NCI-H1436 treated with DMSO at 0.1 percent for 48 hours (cell line): ENCODE data around the gene TPSG1.
"Not testable (repeated sequence)": the region's sequence is repeated elsewhere in the genome, so short reads cannot be mapped to it uniquely, and the experiment has no call there.

Experiments used
- DNase-seq: peaks from one replicate; lab custom pipeline; 2025; lab: John Stamatoyannopoulos, UW

TPSG1 gene

DNA sequence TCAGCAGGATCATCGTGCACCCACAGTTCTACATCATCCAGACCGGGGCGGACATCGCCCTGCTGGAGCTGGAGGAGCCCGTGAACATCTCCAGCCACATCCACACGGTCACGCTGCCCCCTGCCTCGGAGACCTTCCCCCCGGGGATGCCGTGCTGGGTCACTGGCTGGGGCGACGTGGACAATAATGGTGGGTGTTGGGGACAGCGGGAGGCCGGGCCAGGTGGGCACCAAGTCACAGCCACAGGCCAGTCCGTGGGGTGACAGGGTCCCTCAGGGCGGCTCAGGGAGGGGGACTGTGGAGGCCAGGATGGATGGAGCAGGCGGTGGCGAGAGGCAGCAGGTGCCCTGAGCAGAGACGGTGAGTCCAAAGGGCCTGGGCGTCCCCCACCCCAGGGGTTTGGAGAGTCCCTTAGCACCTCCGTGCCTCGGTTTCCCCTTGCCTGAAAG, 31.8 kb upstream of the TPSG1 start:
- DNase-seq = no peak

DNA sequence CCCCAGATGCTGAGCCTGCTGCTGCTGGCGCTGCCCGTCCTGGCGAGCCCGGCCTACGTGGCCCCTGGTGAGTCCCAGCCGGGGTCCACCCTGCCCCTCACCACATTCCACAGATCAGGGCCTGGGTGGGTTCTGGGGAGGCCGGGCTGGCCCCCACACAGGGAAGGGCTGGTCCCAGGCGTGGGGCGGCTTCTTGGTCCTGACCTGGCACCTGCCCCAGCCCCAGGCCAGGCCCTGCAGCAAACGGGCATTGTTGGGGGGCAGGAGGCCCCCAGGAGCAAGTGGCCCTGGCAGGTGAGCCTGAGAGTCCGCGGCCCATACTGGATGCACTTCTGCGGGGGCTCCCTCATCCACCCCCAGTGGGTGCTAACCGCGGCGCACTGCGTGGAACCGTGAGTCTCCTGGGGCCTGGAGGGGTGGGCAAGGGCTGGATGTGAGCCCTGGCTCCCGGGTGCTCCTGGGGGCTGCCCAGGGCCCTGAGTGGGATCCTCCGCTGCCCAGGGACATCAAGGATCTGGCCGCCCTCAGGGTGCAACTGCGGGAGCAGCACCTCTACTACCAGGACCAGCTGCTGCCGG, 31.3 kb upstream of the TPSG1 start:
- not testable (repeated sequence) for DNase-seq

DNA sequence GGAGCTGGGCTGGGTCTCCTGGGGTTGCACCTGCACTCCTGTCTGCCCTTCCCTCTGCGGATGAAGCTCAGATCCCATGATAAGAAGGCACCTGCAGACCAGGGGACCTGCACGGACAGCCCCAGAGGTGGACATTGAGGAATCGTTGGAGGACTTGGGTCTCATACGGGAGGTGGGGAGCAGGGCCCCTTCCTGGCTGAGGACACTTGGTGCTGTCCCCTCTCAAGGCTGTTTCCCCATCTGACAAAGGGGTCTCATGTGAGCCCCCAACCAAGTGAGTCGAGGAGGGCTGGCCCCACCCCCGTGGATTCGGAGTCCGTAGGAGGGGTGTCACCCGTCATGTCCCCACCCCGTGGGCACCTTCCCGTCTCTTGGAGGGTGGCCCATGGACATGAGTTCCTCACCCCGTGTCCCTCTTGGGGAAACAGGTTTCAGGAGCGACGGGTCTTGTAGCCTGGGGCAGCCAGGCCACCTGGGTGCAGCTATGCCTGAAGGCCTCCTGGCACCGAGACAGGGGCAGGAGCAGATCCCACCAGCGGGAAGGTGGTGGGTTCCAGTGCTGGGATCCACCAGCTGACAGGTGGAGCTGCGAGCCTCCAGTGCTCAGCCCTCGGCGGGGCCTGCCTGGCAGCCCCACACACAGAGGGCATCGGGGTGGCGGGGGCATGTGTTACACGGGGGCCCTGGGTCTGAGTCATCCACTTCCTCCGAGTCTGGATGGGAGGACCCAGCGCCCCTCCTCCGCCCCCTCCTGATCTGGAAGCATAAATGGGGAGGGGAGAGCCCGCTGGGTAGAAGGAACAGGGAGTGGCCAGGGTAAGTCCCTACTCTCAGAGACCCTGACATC, 30.4 kb upstream of the TPSG1 start, which contains the start of gene TPSD1:
TPSD1 (plus strand) TSS at position 794 of the 847 bp plus-strand sequence. CDS start 212 bp downstream, outside the sequence.
- not testable (repeated sequence) for DNase-seq

DNA sequence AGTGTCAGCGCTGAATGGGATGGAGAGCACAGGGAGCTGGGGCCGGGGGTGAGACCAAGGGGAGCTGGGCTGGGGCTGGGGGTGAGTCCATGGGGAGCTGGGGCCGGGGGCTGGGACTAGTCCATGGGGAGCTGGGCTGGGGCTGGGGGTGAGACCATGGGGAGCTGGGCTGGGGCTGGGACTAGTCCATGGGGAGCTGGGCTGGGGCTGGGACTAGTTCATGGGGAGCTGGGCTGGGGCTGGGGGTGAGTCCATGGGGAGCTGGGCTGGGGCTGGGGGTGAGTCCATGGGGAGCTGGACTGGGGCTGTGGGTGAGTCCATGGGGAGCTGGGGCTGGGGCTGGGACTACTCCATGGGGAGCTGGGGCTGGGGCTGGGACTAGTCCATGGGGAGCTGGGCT, 29.8 kb upstream of the TPSG1 start:
- not testable (repeated sequence) for DNase-seq

DNA sequence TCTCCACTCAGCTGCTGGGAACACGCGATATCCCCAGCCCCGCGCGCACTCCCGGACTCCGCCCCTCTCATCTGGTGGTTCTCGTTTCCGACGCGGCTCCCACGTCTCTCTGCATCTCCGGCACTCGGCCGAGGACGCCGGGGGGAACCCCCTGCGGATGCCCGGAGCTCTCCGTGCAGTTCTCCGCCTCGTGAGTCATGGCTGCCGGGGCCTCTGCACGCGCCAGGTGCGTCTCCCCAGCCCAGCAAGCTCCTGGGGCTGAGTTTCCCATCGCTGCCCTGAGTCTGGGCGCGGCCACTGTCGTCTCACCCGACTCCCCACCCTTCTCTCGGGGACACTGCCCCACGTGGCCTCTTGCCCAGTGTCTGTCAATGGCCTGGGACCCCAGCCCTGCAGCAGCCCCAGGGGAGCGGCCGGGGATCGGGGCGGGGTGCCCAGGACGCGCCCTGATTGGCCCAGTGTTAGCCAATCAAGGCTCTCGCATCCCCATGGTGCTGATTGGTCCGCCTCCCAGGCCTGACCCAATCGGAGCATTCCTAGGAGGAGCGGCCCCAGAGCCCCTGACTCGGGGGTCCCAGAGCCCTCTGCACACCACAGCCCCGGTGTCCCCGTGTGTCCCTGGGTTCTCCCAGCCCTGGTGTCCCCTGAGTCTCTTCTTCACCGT, 28.8 kb upstream of the TPSG1 start:
- not testable (repeated sequence) for DNase-seq

DNA sequence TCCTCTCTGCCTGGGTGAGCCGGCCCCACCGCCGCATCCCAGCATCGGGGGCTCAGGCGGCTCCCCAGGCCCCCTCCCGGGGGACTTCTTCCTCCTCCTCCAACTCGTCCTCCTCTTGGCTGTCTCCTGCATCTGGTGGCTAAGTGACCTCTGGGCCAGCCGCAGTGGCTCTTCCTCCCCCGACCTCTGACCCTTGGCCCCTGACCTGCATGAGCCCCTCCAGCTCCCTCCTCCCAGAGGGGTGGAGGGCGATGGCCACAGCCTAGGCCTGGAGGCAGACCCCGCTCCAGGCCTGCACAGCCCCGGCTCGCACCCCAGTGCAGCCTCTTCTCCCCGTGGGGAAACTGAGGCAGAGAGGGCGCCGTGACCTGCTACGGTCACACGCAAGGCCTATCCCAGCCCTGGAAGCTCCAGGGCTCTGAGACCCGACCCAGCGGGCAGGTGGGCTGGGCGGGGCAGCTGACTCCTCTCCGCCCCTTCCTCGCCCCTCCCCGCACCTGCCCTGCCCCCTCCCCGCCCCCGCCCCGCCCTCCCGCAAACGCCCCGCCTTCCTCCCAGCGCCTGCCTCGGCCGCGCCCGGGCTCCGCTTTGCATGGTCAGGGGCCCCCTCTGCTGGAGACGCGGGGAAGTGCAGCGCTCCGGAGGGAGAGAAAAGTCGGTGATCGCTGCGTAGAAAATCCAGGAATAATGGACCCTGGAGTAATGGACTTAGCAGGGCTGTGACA, 24.1 kb upstream of the TPSG1 start:
- DNase-seq = not testable (repeated sequence)

DNA sequence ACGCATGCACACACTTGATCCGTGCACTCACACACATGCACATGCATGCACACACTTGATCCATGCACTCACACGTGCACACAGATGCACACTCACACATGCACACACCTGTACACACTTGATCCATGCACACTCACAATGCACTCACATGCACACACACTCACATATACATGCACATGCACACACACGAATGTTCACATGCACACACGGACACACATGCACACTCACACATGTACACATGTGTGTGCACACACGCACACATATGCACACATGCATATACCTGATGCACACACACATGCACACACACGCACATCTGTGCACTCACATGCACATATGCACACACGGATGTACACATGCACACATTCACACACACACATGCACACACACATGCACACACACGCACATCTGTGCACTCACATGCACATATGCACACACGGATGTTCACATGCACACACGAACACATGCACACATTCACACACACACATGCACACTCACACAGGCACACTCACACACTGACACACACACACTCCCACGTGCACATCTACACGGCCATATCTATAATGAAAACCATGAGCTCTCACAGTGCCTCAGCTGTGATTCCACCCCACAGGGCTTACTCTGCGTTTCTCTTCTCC, 23.0 kb upstream of the TPSG1 start:
- DNase-seq = not testable (repeated sequence)

DNA sequence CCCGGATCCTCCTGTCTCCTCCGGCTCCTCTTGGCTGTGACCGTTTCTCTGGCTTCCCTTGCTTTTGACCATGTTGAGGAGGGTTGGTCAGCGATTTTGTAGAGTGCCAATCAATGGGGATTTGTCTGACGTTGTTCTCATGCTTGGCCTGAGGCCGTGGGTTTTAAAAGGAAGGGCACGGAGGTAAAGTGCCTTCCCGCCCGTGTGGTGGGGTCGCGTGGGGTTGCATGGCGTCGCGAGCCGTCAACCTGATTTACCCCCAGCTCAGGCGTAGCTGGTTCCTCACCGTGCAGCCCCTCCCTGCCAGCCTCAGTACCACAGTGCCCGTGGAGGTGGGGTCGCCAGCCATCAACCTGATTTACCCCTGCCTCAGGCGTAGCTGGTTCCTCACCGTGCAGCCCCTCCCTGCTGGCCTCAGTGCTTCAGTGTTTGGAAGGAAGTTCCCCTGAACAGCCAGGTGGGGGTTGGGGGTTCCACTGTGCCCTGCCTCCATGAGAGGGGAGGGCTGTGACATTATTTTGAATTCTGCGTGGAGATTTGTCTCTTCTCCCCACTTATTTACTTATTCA, 20.5 kb upstream of the TPSG1 start:
- no peak for DNase-seq

DNA sequence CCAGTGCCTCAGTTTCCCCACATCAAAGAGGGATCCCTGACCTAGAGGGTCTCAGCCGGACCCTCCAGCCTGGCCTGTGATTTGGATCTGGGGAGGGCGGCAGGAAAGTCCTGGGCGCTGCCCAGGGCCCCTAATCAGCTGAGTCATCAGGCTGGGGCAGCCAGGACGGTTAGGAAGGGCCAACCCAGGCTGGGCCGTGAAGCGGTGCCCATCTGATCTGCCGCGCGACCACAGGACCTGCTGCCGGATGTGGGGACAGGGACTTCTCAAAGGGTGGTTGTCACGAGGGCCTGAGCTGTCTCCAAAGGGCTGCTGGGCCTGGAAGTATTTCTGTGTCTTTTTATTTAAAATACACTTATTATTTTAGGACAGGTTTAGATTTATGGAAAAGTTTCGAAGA, 19.8 kb upstream of the TPSG1 start:
- DNase-seq = no peak

DNA sequence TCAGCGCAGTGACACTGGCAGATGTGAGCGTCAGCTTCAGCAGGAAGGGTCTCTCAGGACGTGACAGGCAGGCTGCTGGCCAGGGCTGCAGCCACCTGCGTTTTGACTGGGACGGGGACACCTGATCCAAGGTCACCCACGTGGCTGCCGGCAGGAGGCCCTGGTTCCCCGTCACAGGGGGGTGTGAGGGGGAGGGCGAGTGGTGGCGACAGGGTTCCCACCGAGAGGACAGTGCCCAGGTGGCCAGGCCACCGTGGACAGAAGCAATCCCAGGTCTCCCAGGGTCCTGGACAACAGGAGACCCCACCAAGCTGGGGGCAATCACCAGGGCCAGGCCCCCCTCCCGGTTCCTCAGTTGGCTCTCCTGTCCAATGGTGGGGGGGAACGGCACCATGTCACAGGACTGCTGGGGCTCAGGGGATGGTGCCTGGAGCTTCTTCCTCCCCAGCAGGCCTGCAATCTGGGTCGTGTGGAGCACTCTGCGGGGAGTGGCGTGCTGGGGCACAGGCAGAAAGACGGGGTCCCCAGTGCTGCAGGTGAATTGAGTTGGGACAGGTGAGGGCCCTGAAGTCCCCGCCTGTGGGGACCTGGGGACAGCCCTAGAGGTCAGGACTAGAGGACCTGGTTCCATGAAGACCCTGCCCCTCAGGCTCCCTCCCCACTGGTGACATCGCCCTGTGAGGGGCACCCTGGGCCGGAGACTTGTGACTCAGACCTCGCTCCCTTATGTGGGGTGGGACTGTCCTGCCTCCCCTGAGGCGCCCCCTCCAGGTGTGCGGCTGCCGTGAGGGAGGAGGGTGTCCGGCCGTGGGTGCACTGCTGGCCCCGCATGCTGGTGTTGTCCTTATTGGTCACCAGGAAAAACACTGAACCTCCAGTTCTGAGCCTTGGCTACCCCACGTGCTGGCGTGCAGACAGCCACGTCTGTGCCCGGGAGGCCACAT, 19.1 kb upstream of the TPSG1 start:
- DNase-seq = not testable (repeated sequence)

DNA sequence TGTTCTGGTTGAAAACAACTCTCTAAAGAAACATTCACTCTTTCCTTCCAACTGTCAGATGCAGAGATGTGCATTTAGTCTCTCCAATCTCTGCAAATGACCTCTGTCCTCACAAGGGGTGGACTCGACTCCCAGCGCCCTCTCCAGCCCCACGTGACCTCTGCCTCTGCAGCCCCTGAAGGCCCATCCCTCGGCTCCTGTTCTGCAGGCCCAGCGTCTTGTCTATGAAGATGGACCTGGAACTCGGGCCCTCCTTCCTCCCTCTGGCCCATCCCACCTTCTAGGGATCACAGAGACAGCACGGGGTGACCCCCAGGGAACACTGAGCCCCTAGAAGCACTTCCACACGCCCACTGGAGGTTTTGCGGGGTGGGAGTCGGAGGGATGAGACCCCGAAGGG, 18.3 kb upstream of the TPSG1 start:
- not testable (repeated sequence) for DNase-seq

DNA sequence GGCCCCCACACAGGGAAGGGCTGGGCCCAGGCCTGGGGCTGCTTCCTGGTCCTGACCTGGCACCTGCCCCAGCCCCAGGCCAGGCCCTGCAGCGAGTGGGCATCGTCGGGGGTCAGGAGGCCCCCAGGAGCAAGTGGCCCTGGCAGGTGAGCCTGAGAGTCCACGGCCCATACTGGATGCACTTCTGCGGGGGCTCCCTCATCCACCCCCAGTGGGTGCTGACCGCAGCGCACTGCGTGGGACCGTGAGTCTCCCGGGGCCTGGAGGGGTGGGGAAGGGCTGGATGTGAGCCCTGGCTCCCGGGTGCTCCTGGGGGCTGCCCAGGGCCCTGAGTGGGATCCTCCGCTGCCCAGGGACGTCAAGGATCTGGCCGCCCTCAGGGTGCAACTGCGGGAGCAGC, 16.0 kb upstream of the TPSG1 start:
- DNase-seq = not testable (repeated sequence)

DNA sequence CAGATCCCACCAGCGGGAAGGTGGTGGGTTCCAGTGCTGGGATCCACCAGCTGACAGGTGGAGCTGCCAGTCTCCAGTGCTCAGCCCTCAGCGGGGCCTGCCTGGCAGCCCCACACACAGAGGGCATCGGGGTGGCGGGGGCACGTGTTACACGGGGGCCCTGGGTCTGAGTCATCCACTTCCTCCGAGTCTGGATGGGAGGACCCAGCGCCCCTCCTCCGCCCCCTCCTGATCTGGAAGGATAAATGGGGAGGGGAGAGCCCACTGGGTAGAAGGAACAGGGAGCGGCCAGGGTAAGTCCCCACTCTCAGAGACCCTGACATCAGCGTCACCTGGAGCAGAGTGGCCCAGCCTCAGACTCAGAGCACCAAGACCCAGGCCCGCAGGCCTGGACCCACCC, 15.4 kb upstream of the TPSG1 start, which contains the start of gene TPSAB1:
TPSAB1 (plus strand) TSS at position 270 of the 400 bp plus-strand sequence. CDS start 234 bp downstream, outside the sequence.
- not testable (repeated sequence) for DNase-seq

DNA sequence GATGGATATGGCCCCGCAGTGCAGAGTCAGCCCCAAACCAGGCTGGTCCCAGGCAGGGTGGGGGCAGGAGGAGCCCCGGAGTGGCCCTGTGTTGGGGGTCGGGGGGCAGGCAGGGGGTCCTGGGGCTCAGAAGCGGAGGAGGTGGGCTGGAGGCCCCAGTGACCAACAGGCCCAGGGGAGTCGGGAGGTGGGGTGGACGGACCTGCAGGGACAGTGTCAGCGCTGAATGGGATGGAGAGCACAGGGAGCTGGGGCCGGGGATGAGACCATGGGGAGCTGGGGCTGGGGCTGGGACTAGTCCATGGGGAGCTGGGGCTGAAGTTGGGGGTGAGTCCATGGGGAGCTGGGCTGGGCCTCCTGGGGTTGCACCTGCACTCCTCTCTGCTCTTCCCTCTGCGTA, 14.5 kb upstream of the TPSG1 start:
- DNase-seq = not testable (repeated sequence)

DNA sequence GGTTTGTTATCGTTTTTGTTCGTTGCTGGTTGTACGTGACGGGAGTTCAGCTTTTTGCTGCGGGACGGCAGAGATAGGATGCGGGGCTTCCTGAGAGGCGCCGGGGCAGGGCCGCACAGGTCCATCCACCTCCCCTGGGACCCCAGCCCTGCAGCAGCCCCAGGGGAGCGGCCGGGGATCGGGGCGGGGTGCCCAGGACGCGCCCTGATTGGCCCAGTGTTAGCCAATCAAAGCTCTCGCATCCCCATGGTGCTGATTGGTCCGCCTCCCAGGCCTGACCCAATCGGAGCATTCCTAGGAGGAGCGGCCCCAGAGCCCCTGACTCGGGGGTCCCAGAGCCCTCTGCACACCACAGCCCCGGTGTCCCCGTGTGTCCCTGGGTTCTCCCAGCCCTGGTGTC, 13.8 kb upstream of the TPSG1 start:
- DNase-seq = not testable (repeated sequence)

DNA sequence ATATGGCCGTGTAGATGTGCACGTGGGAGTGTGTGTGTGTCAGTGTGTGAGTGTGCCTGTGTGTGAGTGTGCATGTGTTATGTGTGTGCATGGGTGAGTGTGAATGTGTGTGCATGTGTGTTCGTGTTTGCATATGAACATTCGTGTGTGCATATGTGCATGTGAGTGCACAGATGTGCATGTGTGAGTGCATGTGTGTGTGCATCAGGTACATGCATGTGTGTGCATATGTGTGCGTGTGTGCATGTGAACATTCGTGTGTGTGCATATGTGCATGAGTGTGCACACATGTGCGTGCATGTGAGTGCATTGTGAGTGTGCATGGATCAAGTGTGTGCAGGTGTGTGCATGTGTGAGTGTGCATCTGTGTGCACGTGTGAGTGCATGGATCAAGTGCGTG, 12.9 kb upstream of the TPSG1 start:
- no peak for DNase-seq

DNA sequence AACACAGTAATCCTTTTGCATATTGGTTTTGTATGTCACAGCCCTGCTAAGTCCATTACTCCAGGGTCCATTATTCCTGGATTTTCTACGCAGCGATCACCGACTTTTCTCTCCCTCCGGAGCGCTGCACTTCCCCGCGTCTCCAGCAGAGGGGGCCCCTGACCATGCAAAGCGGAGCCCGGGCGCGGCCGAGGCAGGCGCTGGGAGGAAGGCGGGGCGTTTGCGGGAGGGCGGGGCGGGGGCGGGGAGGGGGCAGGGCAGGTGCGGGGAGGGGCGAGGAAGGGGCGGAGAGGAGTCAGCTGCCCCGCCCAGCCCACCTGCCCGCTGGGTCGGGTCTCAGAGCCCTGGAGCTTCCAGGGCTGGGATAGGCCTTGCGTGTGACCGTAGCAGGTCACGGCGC, 11.6 kb upstream of the TPSG1 start:
- not testable (repeated sequence) for DNase-seq

DNA sequence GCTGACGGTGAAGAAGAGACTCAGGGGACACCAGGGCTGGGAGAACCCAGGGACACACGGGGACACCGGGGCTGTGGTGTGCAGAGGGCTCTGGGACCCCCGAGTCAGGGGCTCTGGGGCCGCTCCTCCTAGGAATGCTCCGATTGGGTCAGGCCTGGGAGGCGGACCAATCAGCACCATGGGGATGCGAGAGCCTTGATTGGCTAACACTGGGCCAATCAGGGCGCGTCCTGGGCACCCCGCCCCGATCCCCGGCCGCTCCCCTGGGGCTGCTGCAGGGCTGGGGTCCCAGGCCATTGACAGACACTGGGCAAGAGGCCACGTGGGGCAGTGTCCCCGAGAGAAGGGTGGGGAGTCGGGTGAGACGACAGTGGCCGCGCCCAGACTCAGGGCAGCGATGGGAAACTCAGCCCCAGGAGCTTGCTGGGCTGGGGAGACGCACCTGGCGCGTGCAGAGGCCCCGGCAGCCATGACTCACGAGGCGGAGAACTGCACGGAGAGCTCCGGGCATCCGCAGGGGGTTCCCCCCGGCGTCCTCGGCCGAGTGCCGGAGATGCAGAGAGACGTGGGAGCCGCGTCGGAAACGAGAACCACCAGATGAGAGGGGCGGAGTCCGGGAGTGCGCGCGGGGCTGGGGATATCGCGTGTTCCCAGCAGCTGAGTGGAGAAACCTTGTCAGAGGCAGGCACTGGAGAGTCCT, 7.1 kb upstream of the TPSG1 start:
- DNase-seq = not testable (repeated sequence)

DNA sequence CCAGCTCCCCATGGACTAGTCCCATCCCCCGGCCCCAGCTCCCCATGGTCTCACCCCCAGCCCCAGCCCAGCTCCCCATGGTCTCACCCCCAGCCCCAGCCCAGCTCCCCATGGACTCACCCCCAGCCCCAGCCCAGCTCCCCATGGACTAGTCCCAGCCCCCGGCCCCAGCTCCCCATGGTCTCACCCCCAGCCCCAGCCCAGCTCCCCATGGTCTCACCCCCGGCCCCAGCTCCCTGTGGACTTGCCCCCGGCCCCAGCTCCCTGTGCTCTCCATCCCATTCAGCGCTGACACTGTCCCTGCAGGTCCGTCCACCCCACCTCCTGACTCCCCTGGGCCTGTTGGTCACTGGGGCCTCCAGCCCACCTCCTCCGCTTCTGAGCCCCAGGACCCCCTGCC, 6.2 kb upstream of the TPSG1 start:
- not testable (repeated sequence) for DNase-seq
